HG03175 (cell line): ENCODE measurements around the gene GPLD1.

Source experiments
- ATAC-seq: cut with Tn5 transposase; IDR thresholded peaks from one replicate; pipeline ENCODE4 v1.9.1; 2021; ENCODE audit warnings: mild to moderate bottlenecking, moderate library complexity; ENCODE audit not compliant: unreplicated experiment

Gene GPLD1

GRCh38 chr6:24500683-24501082 lies 11.3 kb upstream of the GPLD1 start:
- no peak for ATAC-seq

- no peak for ATAC-seq
Measured at GRCh38 chr6:24497254-24497970, 8.0 kb upstream of the GPLD1 start.

GRCh38 chr6:24494821-24495795 lies 5.7 kb upstream of the GPLD1 start, which contains the start of gene ALDH5A1:
TSS of gene ALDH5A1 (plus strand) at chr6:24494969. CDS start at chr6:24494997, 28 bp downstream.
- ATAC-seq: peak; percentile 63

- peak; percentile 3 for ATAC-seq
Measured at GRCh38 chr6:24493945-24494820, 4.8 kb upstream of the GPLD1 start.

GRCh38 chr6:24492475-24492874 lies 3.1 kb upstream of the GPLD1 start:
- no peak for ATAC-seq

- ATAC-seq: no peak
Measured at GRCh38 chr6:24490948-24491347, 1.6 kb upstream of the GPLD1 start.

GRCh38 chr6:24489881-24490280 lies 503 bp upstream of the GPLD1 start:
- ATAC-seq: no peak

- ATAC-seq: no peak
Measured at GRCh38 chr6:24486065-24486464, 3.3 kb downstream of the GPLD1 start.

GRCh38 chr6:24484657-24485323 lies 4.6 kb downstream of the GPLD1 start:
- ATAC-seq: no peak

- ATAC-seq: no peak
Measured at GRCh38 chr6:24481449-24481848, 7.9 kb downstream of the GPLD1 start.

GRCh38 chr6:24480705-24481104 lies 8.7 kb downstream of the GPLD1 start:
- ATAC-seq: no peak

GRCh38 chr6:24478903-24479302 lies 10.5 kb downstream of the GPLD1 start:
- no peak for ATAC-seq

- no peak for ATAC-seq
Measured at GRCh38 chr6:24477070-24477469, 12.3 kb downstream of the GPLD1 start.

GRCh38 chr6:24476631-24477030 lies 12.7 kb downstream of the GPLD1 start:
- no peak for ATAC-seq

GRCh38 chr6:24472181-24472580 lies 17.2 kb downstream of the GPLD1 start:
- ATAC-seq: no peak

- ATAC-seq: no peak
Measured at GRCh38 chr6:24469811-24470210, 19.6 kb downstream of the GPLD1 start.

- ATAC-seq: no peak
Measured at GRCh38 chr6:24464253-24465038, 24.9 kb downstream of the GPLD1 start.

GRCh38 chr6:24460966-24461365 lies 28.4 kb downstream of the GPLD1 start:
- ATAC-seq: no peak

GRCh38 chr6:24458941-24459340 lies 30.4 kb downstream of the GPLD1 start:
- ATAC-seq: no peak

- ATAC-seq: no peak
Measured at GRCh38 chr6:24458134-24458533, 31.2 kb downstream of the GPLD1 start.
